D721Med (cell line): Measurements from ENCODE around the gene IGFBP3.

Experiments used
- DNase-seq: peaks from one replicate; pipeline ENCODE4 v3.0.0; 2011; ENCODE audit warnings: low spot score; ENCODE audit not compliant: insufficient read length
- FAIRE-seq: peaks from 2 replicates; lab custom pipeline; 2011; peaks lifted over from hg19 to GRCh38; lab: Jason Lieb, UNC
- TF ChIP-seq, protein P1 (sequence below): IDR thresholded peaks from 2 replicates; pipeline ENCODE4 v1.5.1; 2012; ENCODE audit warnings: mild to moderate bottlenecking, control low read depth; ENCODE audit not compliant: insufficient read depth; ENCODE audit errors: missing control alignments

The IGFBP3 gene

GRCh38 chr7:45863715-45864114 is 57.4 kb downstream of the IGFBP3 start:
- TF ChIP-seq, protein P1, sequence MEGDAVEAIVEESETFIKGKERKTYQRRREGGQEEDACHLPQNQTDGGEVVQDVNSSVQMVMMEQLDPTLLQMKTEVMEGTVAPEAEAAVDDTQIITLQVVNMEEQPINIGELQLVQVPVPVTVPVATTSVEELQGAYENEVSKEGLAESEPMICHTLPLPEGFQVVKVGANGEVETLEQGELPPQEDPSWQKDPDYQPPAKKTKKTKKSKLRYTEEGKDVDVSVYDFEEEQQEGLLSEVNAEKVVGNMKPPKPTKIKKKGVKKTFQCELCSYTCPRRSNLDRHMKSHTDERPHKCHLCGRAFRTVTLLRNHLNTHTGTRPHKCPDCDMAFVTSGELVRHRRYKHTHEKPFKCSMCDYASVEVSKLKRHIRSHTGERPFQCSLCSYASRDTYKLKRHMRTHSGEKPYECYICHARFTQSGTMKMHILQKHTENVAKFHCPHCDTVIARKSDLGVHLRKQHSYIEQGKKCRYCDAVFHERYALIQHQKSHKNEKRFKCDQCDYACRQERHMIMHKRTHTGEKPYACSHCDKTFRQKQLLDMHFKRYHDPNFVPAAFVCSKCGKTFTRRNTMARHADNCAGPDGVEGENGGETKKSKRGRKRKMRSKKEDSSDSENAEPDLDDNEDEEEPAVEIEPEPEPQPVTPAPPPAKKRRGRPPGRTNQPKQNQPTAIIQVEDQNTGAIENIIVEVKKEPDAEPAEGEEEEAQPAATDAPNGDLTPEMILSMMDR: no peak
- DNase-seq: no peak
- no peak for FAIRE-seq
